ENCODE measurements around the gene MAT2B.

Gene MAT2B

DNA sequence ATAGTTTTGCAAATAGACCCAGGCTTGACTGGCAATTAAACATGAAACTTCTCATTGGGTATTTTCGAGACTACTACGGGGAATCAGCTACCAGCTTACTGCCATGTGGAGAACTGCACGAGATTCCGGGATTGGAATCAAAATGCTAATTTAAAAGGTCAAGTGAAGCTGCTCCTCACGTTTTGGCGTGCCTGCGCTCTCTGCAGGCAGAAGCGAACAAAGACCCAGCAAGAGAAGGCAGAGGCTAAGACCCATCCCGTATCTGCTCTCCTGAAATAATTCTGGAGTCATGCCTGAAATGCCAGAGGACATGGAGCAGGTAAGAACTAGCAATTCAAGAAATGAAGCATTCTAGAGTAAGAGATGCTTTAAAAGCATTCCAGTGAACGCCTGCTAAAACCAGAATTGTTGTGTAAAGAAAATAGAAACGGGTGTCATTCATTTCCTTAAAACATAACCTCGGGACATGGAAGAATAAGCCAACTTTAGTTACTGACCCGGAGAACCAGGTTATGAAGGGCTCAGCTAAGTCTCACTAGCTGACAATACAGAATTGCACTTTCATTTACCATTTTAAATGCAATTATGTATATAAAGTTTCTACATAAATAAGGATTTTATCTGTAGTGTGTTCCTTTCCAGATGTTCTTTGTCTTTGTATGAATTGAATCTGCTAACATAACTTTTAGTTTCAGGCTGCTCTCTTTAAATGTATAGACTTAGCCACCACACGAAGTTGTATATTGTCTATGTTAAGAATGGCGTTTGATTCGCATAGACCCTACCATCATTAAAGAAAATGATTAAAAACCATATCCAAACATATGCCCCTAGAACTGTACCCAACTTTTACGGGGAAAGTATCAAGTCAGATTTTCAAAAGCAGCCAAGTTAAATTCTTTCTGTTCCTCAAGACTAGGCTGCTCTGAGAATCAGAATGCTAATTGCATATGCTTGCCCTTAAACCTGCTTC is 2.0 kb upstream of the MAT2B start (continued):
- TF ChIP-seq, protein P1, sequence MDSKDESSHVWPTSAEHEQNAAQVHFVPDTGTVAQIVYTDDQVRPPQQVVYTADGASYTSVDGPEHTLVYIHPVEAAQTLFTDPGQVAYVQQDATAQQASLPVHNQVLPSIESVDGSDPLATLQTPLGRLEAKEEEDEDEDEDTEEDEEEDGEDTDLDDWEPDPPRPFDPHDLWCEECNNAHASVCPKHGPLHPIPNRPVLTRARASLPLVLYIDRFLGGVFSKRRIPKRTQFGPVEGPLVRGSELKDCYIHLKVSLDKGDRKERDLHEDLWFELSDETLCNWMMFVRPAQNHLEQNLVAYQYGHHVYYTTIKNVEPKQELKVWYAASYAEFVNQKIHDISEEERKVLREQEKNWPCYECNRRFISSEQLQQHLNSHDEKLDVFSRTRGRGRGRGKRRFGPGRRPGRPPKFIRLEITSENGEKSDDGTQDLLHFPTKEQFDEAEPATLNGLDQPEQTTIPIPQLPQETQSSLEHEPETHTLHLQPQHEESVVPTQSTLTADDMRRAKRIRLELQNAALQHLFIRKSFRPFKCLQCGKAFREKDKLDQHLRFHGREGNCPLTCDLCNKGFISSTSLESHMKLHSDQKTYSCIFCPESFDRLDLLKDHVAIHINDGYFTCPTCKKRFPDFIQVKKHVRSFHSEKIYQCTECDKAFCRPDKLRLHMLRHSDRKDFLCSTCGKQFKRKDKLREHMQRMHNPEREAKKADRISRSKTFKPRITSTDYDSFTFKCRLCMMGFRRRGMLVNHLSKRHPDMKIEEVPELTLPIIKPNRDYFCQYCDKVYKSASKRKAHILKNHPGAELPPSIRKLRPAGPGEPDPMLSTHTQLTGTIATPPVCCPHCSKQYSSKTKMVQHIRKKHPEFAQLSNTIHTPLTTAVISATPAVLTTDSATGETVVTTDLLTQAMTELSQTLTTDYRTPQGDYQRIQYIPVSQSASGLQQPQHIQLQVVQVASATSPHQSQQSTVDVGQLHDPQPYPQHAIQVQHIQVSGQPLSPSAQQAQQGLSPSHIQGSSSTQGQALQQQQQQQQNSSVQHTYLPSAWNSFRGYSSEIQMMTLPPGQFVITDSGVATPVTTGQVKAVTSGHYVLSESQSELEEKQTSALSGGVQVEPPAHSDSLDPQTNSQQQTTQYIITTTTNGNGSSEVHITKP (tag by site-specific recombination; IDR thresholded peaks at IDR 0.05): peak; percentile 22; the same call in 1 of the 2 replicates
- no peak for TF ChIP-seq ELK4 (IDR thresholded peaks at IDR 0.05; ENCODE audit: borderline replicate concordance, low read depth, low read length)
- no peak for TF ChIP-seq ZBTB10 (tag by site-specific recombination; IDR thresholded peaks at IDR 0.05)
- TF ChIP-seq ZNF544 (tag by site-specific recombination; IDR thresholded peaks at IDR 0.05): no peak
- TF ChIP-seq ZNF560 (tag by site-specific recombination; IDR thresholded peaks at IDR 0.05; ENCODE audit: borderline replicate concordance): no peak
- TF ChIP-seq ZNF433 (tag by site-specific recombination; IDR thresholded peaks at IDR 0.05; ENCODE audit: low read depth): no peak
- peak; percentile 93 for TF ChIP-seq IKZF3 (tag by site-specific recombination; IDR thresholded peaks at IDR 0.05)
- no peak for TF ChIP-seq ZNF548 (tag by site-specific recombination; IDR thresholded peaks at IDR 0.05)
- TF ChIP-seq ZBTB6 (tag by site-specific recombination; IDR thresholded peaks at IDR 0.05): peak; percentile 92
- no peak for TF ChIP-seq ZNF571 (tag by site-specific recombination; IDR thresholded peaks at IDR 0.05)
- TF ChIP-seq ZNF398 (tag by site-specific recombination; IDR thresholded peaks at IDR 0.05): no peak
- TF ChIP-seq ZNF654 (tag by site-specific recombination; IDR thresholded peaks at IDR 0.05; ENCODE audit: low read depth): peak; percentile 45
- TF ChIP-seq SALL2 (tag by site-specific recombination; IDR thresholded peaks at IDR 0.05; ENCODE audit: borderline replicate concordance): no peak
- no peak for TF ChIP-seq ZNF610 (tag by site-specific recombination; IDR thresholded peaks at IDR 0.05; ENCODE audit: borderline replicate concordance)
- TF ChIP-seq ZNF596 (tag by site-specific recombination; IDR thresholded peaks at IDR 0.05): 0 out of 2 replicates have a peak, but pooled peaks have one; percentile 15
- TF ChIP-seq EGR2 (tag by site-specific recombination; IDR thresholded peaks at IDR 0.05; ENCODE audit: low read depth): no peak
- TF ChIP-seq HOXC10 (CRISPR knock-in tag; IDR thresholded peaks at IDR 0.05): no peak
- TF ChIP-seq ZNF341 (tag by site-specific recombination; IDR thresholded peaks at IDR 0.05; ENCODE audit: low read depth): no peak
- TF ChIP-seq HOXA7 (CRISPR knock-in tag; IDR thresholded peaks at IDR 0.05; ENCODE audit: borderline replicate concordance): no peak
- TF ChIP-seq ZSCAN18 (tag by site-specific recombination; IDR thresholded peaks at IDR 0.05): no peak
- no peak for TF ChIP-seq ZNF26 (tag by site-specific recombination; IDR thresholded peaks at IDR 0.05)
- TF ChIP-seq MZF1 (tag by site-specific recombination; IDR thresholded peaks at IDR 0.05; ENCODE audit: borderline replicate concordance): no peak; the same call in 1 of the 2 replicates
- no peak for TF ChIP-seq ZNF76 (tag by site-specific recombination; IDR thresholded peaks at IDR 0.05; ENCODE audit: borderline replicate concordance, low read depth)
